DOHH2 (cell line): ENCODE results near the gene KLHDC8B.

Source experiments
- H3F3A ChIP-seq: fragments of 200-600 bp; sonication (generic), shearing (Covaris generic); 2 replicates; pipeline ENCODE4 v1.6.0; 2016; ENCODE audit warnings: antibody characterized with exemption, mild to moderate bottlenecking; ENCODE audit not compliant: control insufficient read depth, insufficient read depth
- H3K27ac ChIP-seq: fragments of 200-600 bp; sonication (generic); 2 replicates; pipeline ENCODE4 v1.5.1; 2014; ENCODE audit warnings: low read depth, mild to moderate bottlenecking, low read length, moderate library complexity
- H3K27me3 ChIP-seq: fragments of 200-600 bp; sonication (generic); 2 replicates; pipeline ENCODE4 v1.6.1; 2014; ENCODE audit warnings: mild to moderate bottlenecking, low read length, mixed read lengths; ENCODE audit not compliant: control insufficient read depth
- H3K36me3 ChIP-seq: fragments of 200-600 bp; sonication (generic); 2 replicates; pipeline ENCODE4 v1.6.1; 2014; ENCODE audit warnings: mild to moderate bottlenecking, low read length, moderate library complexity, mixed read lengths; ENCODE audit not compliant: control insufficient read depth
- H3K4me1 ChIP-seq: fragments of 200-600 bp; sonication (generic); 2 replicates; pipeline ENCODE4 v1.6.1; 2014; ENCODE audit warnings: mild to moderate bottlenecking, low read length, mixed read lengths; ENCODE audit not compliant: control insufficient read depth
- H3K4me2 ChIP-seq: fragments of 200-600 bp; sonication (generic); 2 replicates; pipeline ENCODE4 v1.6.0; 2014; ENCODE audit warnings: mild to moderate bottlenecking, low read length, moderate library complexity
- H3K4me3 ChIP-seq: fragments of 200-600 bp; sonication (generic); 2 replicates; pipeline ENCODE4 v1.5.1; 2014; ENCODE audit warnings: mild to moderate bottlenecking, low read length, mixed read lengths
- H3K79me2 ChIP-seq: fragments of 200-600 bp; sonication (generic); 2 replicates; pipeline ENCODE4 v1.6.1; 2014; ENCODE audit warnings: mild to moderate bottlenecking, low read length, mixed read lengths; ENCODE audit not compliant: control insufficient read depth
- H3K9me2 ChIP-seq: fragments of 200-600 bp; sonication (generic); replicated peaks from 2 replicates; pipeline ENCODE4 v1.6.1; 2014; ENCODE audit warnings: mild to moderate bottlenecking, low read length, mixed read lengths; ENCODE audit not compliant: control insufficient read depth
- H3K9me3 ChIP-seq: fragments of 200-600 bp; sonication (generic); 2 replicates; pipeline ENCODE4 v1.6.1; 2014; ENCODE audit warnings: antibody characterized with exemption, low read length, mixed read lengths; ENCODE audit not compliant: control insufficient read depth, insufficient read depth
- H4K20me1 ChIP-seq: fragments of 200-600 bp; sonication (generic); 2 replicates; pipeline ENCODE4 v1.6.0; 2014; ENCODE audit warnings: low read depth, mild to moderate bottlenecking, antibody characterized with exemption, low read length, moderate library complexity; ENCODE audit not compliant: control insufficient read depth, insufficient read depth
- CTCF ChIP-seq: fragments of 200-600 bp; sonication (generic); IDR thresholded peaks from one replicate; pipeline ENCODE4 v1.5.1; 2014; ENCODE audit warnings: antibody characterized with exemption, mild to moderate bottlenecking, low read depth, low read length; ENCODE audit not compliant: poor library complexity, severe bottlenecking
- EZH2phosphoT487 ChIP-seq: fragments of 200-600 bp; sonication (generic); IDR thresholded peaks from 2 replicates; pipeline ENCODE4 v1.6.1; 2017; ENCODE audit warnings: borderline replicate concordance, mild to moderate bottlenecking, antibody characterized with exemption, low read length, moderate library complexity, mixed read lengths

KLHDC8B gene

GRCh38 chr3:49161808-49162530, 9.4 kb upstream of the KLHDC8B start:
- Histone ChIP-seq H3K79me2 (peaks cover 41% of the 10 kb centered on the region), H4K20me1 (no peaks in the 10 kb centered on the region), H3F3A (no peaks in the 10 kb centered on the region), H3K9me2 (no peaks in the 10 kb centered on the region; the same call in 1 of the 2 replicates), H3K27ac (no peak overlapping the region), H3K36me3 (peaks cover 35% of the 10 kb centered on the region), H3K4me3 (no peak overlapping the region), H3K4me1 (peaks cover 17% of the 10 kb centered on the region), H3K9me3 (peaks cover 5% of the 10 kb centered on the region; the same call in 1 of the 2 replicates), H3K4me2 (no peak overlapping the region), H3K27me3 (no peaks in the 10 kb centered on the region)
- TF ChIP-seq CTCF (no peak), EZH2phosphoT487 (no peak)

- H3K4me3 ChIP-seq: no peak overlapping the region
- no peaks in the 10 kb centered on the region for H4K20me1 ChIP-seq
- no peak overlapping the region for H3K27ac ChIP-seq
- peaks cover 17% of the 10 kb centered on the region for H3K4me1 ChIP-seq
- H3F3A ChIP-seq: no peaks in the 10 kb centered on the region
- no peak overlapping the region for H3K4me2 ChIP-seq
- H3K9me3 ChIP-seq: peaks cover 7% of the 10 kb centered on the region; the same call in 1 of the 2 replicates
- H3K79me2 ChIP-seq: peaks cover 41% of the 10 kb centered on the region
- TF ChIP-seq CTCF: no peak
- TF ChIP-seq EZH2phosphoT487: no peak
- H3K27me3 ChIP-seq: no peaks in the 10 kb centered on the region
- peaks cover 35% of the 10 kb centered on the region for H3K36me3 ChIP-seq
- no peaks in the 10 kb centered on the region; the same call in 1 of the 2 replicates for H3K9me2 ChIP-seq
Measured at GRCh38 chr3:49162751-49163419, 8.5 kb upstream of the KLHDC8B start.

- H3K27me3 ChIP-seq: no peaks in the 10 kb centered on the region
- H3K4me2 ChIP-seq: no peak overlapping the region
- H3K27ac ChIP-seq: no peak overlapping the region
- peaks cover 7% of the 10 kb centered on the region; the same call in 1 of the 2 replicates for H3K9me3 ChIP-seq
- H3F3A ChIP-seq: no peaks in the 10 kb centered on the region
- peaks cover 41% of the 10 kb centered on the region for H3K79me2 ChIP-seq
- peaks cover 35% of the 10 kb centered on the region for H3K36me3 ChIP-seq
- H3K4me1 ChIP-seq: peaks cover 17% of the 10 kb centered on the region
- H3K9me2 ChIP-seq: no peaks in the 10 kb centered on the region; the same call in 1 of the 2 replicates
- H4K20me1 ChIP-seq: no peaks in the 10 kb centered on the region
- H3K4me3 ChIP-seq: no peak overlapping the region
- TF ChIP-seq EZH2phosphoT487: no peak
- TF ChIP-seq CTCF: no peak
Measured at GRCh38 chr3:49163609-49164008, 7.8 kb upstream of the KLHDC8B start.
